Activated naive CD8-positive, alpha-beta T cell treated with anti-CD3 and anti-CD28 coated beads, Interleukin-2, amount 50 U/mL, for 16 hours (primary cell): ENCODE results near the gene SLU7.
A peak's percentile ranks its signal among the peaks of the same experiment; 100 is the strongest.

Source experiments
- DNase-seq: peaks from one replicate; pipeline ENCODE4 v3.0.0-alpha.2; 2020; ENCODE audit warnings: low read depth, low spot score

Gene SLU7

DNA sequence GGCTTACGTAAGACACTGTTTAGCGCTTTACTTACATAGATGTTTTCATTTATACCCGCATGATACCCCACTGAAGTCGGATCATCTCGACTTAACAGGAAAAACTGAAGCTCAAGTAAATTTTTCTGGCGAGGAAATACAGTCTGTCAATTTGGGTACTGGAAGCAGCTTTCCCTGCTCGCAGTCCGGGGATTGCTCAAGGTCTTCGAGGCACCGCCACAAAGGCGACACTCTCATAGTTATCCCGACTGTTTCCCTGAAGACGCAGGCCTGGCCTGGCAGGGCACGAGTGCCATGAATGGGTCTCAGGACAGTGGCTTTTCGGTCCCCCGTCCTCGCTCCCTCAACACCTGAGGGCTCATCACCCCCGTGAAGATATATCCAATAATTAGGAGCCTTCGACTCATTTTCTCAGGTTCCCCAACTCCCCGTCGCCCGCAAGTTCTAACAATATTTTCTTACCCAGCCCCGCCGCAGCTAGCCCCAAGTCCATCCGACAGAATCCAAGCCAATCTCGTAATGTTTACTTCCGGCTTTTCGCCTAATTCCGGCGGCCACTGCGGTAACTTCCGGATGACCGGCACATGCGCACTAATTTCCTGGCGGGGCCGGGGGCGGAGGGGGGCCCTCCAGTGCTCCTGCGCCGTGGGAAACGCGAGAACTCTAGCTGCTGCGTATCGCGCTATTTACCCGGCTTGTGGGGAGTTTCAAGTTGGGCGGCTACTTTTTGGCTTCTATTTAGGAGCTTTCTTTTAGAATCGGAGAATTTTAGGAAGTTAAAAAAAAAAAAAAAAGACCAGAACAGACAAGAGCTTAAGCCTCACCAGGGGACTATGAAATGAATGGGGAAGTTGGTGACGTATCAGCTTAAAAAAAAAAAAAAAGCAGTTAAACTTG, at the start of gene SLU7:
SLU7 (minus strand) TSS at position 521 of the 897 bp plus-strand sequence. CDS start 3,787 bp downstream, outside the sequence.
- DNase-seq, result peak; percentile 85

DNA sequence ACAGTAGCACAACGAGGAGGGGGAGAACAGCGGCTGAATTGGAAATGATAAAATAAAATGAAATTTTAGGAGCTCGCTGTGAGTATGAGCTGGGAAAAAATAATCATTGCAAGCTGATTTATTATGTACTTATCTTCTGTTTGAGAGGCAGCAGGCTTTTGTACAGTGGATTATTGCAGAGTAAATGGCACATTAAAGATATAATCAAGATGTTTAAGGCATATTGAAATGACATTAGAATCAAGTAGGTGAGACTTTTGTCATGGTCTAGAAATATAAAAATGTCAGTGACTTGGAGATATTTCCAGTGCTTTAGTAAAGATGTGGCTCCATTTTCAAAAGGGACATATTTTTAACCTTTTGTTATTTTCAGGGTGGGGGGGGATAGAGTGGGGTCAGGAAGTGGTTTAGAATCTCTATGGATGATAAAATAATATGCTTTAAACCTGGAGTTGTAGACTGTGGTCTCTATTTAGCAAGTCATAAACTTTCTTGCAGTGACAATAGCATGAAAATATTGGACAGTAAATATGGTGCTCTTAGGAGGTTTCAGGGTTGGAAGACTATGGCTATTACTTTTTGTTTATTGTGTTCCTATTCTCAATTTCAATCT, 49.6 kb upstream of the SLU7 start:
- DNase-seq, result no peak

DNA sequence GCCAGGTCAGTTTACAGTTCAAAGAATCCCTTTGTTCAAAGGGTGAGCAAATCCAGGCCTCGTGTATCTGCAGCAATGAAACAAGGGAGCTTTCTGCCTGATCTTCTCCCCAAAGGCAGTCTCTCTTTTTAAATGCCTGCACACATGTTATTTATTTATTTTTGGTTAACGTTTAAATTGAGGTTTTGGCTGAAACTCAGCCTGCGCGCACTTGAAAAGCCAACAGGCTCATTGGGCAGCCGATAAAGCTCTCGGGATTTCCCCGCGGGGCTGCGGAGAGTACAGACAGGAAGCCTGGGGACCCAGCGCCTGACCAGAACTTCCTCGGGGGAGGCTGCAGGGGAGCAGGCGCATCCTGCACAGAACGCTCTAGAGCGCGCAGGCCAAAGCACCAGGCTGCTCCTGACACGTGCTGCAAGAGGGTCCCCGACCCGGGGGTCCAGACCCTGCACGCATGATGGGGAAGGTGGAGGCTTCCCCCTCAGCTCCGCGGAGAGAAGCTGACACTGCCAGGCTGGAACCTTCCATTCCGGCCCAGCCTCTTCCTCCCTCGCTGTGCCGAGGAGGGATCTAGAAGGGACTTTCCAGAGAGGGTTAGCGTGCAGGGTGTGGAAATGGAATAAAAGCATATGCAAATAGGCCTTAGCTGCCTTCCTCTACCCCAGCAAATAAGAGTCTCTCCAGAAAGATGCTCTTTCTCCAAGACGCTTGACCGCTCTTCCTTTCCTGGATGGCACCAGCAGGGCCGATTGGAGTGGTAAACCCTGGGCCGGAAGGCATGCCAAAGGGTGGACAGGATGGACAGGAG, 48.9 kb upstream of the SLU7 start:
- peak; percentile 32 for DNase-seq

DNA sequence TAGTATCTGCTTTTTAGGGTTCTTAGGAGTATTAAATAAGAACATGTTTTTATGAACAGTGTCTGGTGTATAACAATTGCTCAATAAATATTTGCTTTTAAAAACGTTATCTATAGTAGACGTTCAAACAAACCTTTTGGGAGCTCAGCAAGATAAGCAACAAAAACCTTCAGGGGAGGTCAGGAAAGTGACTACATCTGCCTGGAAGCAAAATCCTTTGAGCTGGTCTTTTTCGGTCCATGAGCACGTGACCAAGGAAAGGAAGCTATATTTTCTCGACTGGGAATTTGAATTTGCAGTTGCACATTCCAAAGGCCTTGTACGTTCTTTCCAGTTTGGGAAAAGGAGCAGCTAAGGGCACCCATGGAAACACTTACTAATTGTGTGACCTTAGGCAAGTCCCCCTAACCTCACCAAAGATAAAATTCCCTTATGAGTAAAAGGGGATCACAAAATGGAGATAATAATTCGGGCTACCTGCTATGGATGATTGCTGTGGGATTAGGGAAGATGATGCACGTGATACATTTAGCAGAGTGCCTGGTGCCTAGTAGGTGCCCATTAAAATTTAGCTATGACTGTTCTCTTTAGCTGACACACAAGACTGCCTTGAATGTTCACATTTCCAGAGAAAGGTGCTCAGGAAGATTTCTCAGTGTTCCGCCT, 48.1 kb upstream of the SLU7 start:
- no peak for DNase-seq

DNA sequence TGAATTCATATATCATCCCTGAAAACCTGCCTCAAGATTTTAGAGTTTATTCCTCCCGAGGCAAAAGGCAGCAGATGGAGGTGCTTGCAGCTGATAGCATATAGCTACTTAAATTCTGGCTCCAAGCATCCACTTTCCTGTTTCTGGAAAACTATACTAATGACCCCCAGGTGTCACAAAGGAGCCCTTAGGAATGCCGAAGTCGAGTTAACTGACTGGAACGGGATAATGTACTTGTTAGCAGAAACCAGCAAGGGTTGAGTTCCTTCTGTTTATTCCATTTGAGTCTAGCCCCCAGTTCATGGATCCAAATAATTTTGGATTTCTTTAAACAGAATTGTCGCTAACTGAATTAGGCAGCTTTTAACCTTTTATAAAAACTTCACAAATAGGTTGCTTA, 47.2 kb upstream of the SLU7 start:
- DNase-seq, result no peak

DNA sequence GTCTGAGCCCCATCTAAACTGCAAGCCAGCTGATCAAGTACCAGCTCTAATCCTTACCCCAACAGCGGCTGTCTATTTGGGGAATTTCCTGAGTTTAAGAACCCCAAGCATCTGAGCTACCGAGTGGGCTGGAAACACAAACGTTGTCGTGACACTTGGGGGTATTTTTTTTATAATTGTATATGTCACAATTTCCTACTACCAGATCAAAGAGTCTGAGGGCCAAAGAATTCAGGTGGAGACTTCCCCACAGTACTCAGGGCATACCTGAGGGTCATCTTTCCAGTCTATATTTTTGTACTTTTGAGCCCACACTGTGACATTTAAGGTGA, 45.6 kb upstream of the SLU7 start:
- no peak for DNase-seq

DNA sequence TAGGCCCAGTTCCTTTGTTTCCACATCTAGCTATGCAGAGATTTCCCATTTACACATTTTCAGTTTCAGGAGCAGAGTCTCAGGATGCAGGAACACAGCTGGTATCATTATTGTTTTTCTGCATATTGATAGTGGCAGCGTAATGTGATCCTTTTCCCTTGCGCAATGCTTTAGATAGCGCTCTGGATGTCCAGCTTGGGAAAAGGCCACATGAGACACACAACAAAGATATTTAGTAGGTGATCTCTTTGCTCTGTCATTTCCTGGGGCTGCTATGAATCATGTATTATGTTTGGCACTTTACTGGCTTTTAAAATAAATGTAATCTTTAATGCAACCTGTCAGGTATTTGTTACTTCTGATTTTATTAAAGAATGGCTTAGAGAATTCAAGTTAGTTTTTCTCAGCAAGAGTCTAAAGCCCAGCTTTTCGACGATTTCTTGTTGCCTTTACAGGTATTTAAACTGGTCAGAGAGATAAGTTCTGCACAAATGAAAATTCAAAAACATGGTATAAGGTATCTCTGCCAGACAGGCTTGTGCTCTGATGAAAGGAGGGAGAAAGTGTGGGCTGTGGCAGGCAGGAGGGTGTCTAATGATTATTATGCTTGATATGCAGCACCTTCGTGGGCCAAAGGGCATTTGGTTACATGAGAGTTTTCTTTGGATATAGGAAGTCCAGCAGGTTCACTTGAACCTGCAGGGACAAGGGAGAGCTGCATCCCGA, 45.0 kb upstream of the SLU7 start:
- DNase-seq, result no peak

DNA sequence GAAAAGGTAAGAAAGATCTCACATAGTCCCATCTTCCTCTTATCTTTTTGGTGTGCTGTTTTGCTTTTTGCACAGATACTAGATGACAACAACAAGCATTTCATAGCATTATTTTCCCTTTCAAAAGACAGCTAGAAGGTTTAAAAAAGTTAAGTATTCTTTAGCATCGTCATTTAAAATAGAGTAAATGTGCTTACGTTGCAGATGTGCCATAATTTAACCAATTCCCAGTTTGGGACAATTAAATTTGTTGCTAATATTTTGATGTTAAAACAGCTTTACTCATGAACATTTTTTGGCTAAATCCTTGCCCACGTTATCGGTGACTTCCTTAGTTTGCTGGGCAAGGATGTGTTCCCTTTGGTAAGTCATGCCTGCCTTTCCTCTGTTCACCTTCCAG, 44.3 kb upstream of the SLU7 start:
- no peak for DNase-seq

DNA sequence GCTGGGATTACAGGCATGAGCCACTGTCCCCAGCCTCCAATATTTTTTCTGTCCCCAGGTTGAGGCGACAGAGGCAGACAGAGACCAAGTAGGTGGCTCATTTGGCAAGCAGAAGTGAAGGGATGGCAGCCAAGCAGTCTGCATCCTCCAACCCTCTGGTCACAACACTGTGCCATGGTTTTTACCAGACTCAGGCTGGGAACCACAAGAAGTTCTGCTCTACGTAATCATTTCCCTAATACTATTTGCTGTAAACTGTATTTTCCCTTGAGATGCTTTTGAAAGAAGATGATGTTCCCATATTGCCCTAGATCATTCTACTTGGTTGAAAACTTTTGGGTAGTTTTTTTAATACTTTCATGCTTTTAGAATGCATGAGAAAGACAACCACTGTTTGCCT, 43.3 kb upstream of the SLU7 start:
- DNase-seq, result no peak

DNA sequence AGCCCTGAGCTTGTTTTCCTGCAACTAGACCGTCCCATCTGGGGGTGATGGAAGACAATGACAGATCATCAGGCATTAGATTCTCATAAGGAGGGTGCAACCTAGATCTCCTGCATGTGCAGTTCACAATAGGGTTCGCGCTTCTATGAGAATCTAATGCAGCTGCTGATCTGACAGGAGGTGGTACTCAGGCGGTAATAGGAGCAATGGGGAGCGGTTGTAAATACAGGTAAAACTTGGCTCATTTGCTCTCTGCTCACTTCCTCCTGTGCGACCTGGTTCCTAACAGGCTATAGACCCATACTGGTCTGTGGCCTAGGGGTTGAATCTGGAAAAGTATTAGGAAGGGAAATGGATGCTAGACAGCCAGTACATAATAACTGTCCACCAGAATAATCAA, 42.5 kb upstream of the SLU7 start:
- DNase-seq, result no peak

DNA sequence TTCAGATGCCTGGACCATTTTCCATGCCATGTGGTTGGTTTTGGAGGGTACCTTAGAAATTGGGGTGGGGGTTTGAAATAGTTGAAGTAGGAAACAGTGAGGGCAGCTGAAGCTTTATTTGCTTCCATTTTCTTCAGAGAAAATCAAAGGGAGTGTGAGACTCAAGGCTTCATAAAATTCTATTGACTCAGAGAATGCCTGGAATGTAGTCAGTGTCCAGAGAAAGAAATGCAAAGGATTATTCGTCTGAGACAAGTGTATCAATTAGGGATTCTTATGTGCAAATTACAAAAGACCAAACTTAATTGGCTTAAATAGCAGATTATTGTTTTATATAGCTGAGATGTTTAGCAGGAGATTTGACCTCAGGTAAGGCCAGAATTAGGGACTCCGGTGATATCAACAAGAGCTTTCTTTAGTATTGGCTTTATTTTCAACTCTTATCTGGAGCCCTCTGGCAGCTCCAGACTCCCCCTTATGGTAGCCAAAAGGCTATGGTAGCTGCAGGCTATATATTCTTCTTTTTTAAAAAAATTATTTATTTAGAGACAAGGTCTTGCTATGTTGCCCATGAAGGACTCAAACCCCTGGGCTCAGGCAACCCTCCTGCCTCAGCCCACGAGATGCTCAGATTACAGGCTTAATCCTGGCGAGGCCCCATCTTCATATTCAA, 41.6 kb upstream of the SLU7 start:
- no peak for DNase-seq

DNA sequence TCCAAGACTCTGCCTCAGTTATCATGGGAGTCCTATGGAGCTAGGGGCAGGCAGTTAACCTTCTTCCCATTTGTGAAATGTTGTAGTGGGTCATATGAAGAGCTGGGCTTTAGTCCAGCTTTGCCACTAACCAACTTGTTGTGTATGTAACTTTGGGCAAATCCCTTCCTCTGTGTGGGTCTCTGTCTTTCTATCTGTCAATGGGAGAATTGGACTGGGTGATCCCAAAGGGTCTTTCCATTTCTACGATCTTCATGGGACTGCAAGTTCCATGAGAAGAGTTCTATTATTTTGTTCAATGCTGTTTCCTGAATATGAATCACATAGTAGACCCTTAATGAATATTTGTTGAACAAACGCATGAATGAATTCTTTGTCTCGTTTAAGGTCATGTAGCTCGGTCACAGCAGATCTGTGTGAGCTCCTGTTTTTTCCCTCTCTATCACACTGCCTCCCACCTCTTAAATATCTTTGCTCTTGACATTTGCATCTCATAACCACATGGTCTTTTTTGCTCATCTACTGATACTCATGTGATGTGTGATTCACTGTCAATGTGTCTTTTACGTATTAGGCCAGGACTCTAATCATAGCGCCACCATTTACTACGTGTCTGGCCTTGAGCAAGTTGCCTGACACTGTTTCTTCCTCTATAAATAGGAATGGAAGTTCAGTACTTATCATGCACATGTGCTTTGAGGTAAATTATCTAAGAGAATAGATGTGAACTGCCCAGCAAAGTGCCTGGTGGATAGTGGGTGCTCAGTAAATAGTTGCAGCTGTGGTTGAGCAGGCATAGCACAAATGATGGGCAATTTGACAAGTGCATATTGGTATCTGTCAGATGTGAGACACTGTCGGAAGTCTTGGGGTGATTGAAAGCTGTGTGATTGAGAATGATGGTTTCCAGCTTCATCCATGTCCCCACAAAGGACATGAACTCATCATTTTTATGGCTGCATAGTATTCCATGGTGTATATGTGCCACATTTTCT, 40.2 kb upstream of the SLU7 start:
- no peak for DNase-seq

DNA sequence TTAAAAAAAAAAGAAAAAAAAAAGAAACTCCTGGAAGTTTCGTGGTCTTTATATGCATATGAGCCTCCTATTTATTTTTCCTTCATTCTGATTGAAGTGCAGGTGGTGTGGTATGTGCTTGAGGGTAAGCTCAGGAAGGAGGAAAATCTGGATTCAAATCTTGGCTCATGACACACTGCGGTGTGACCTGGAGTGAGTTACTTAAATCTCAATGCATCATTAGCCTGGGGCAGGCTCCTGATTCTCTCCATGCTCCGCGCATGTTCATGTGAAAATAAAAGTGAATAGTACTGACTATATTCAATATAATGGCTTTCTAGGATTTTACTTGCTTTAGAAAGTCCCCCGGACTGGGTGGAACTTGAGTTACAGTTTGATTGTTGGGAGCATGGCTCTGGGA, 38.4 kb upstream of the SLU7 start:
- DNase-seq, result no peak

DNA sequence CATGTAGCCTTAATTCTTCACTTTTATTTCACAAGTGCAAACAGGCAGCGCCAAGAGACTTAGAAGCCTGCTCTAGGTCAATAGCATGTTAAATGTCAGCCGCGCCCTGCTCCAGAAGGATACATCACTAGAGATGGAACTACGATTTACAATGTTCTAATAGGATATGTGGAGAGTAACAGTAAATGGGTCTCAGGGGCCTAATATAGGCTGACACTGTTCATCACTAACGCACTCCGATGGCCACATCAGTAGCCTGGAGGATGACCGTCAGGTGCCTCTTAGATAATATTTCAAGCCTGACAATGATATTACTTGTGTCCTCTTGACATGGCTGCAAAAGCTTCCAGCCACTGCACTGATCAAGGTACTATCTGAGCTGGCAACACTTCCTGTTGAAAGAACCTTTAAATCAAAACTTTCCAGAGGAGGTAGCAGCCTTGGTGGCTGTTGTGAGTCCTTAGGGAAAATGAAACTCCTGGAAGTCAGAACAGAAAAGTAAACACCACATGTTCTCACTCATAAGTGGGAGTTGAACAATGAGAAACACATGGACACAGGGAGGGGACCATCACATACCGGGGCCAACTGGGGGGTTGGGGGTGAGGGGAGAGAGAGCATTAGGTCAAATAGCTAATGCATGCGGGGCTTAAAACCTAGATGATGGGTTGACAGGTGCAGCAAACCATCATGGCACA, 37.7 kb upstream of the SLU7 start:
- no peak for DNase-seq

DNA sequence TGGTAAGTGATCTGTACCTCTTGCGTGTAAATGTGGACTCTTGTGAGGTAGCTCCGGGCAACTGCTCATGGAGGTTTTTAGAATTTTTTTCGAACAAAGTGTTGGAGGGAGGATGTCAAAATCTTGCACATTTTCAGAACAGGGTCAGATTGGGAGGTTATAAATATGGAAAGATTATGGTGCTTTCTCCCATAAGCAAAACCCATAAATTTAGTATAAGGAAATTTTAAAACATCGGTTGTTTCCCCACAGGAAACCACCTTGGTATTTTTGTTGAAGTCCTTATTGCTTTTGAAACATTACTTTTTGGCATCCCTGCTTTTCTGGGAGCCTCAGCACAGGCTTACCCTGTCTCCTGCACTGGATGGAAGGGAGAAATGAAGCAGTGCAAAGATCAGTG, 36.7 kb upstream of the SLU7 start:
- DNase-seq, result no peak

DNA sequence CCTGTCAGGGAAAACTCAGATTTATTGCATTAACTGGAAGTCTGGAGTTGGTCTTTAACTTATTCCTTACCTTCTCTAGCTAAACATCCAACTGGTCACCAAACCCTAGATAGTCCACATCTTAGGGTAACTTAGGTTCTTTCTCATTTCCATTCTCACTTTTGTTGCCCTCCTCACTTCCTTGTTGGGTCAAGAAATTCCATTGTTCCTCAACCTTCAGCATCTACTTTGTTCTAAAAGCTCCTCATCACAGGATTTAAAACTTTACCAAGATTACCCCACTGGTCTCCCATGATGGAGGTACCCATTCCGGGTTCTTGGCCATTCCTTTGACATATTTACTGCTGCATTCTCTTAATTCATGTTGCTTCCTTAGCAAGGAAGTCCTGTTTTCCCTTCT, 34.9 kb upstream of the SLU7 start:
- DNase-seq, result no peak

DNA sequence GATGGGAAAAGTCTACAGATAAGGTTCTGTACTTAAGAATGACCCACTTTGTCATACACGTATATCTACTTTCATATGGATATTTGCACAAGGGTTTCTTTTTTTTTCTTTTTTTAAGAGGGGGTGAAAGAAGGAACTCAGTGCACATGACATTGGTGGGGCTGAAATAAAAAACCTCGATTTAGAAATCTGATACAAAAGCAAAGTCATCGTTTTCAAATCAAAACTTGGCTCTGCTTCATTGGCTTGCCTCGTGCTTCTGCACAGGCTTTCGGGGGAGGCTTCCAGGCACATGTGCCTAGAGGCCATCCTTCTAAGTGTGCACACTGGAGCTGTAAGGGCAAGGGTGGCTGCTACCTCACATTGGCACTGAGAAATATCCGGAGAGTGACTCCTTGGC, 33.9 kb upstream of the SLU7 start:
- no peak for DNase-seq

DNA sequence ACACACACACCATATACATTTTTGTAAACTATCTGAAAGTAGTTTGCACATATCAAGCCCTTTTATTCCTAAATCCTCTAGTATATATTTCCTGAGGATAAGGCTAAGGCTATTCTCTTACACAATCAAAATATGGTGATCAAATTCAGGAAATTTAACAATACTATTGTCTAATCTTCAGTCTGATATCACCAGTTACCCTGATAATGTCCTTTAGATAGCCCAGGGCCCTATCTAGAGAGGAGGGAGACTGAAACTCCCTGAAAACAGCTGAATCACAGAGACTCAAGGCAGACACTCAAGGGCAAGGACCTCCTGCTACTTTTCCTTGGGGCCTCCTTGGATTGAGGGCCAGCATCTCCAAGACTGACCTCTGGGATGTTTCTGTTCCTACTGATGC, 33.2 kb upstream of the SLU7 start:
- DNase-seq, result no peak

DNA sequence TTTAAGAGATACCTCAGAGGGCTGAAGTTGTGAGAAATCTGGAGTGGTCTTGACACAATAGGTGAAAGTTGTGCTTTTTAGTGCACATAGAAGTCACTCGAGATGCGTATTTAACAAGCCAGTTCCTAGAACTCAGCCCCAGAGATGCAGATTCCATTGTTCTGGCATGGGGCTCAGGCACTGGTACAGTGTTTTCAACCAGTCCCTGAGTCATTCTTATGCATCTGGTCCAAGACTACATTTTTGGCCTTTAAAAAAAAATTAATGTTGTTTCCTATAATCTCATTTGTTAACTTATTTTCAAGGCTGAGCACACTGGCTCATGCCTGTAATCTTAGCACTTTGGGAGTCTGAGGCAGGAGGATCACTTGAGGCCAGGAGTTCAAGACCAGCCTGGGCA, 32.4 kb upstream of the SLU7 start:
- no peak for DNase-seq
